ENCODE measurements around the gene ERGIC1. TPM values are rescaled to one million over a fixed set of nuclear protein-coding genes. Genes with fewer than 3 reads are reported as not detected.

Gene ERGIC1
- total RNA-seq, 2 experiments from 2014 or later: 33.4 to 36.2 TPM

DNA sequence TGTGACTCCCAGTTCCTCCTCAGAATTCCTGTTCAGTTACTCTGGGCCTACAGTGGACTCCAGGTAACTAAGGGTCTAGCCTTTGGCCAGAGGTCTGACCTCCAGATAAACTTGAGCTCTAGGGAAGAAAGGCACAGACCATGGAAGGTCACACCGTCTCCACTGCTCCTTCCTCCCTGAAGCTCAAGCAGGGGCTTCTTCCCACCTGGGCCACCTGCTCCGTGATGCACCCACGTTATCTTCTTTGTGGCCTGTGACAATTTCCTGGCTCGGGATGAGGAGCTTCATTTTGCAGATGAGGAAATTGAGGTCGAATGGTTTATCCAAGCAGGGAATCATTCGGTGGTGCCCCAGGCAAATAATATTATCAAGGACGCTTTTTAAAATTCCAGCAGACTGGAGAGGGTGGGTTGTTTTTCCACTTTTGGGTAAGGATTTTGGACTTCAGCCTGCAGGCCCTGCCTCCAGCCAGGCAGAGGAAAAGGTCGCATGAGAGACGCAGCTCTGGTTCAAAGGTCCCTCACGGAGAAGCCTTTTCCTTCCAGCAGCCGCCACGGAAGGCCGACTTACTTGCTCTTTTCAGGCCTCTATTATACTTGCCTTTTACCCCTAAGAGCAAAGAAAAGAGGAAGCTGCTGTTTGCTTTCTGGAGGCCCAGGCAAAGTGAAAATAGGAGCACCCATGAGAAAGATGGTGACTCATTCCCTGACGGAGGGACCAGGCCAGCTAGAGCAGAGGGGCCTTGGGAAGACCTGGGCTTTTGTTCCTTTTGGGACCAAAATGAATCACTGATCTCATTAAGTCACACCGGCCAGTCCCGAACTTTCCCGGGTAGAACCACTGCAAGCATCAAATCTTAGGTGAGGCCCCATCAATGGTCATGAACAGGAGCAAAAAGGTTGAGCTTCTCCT is 40.2 kb upstream of the ERGIC1 start:
- CTCF ChIA-PET: no interaction called here

DNA sequence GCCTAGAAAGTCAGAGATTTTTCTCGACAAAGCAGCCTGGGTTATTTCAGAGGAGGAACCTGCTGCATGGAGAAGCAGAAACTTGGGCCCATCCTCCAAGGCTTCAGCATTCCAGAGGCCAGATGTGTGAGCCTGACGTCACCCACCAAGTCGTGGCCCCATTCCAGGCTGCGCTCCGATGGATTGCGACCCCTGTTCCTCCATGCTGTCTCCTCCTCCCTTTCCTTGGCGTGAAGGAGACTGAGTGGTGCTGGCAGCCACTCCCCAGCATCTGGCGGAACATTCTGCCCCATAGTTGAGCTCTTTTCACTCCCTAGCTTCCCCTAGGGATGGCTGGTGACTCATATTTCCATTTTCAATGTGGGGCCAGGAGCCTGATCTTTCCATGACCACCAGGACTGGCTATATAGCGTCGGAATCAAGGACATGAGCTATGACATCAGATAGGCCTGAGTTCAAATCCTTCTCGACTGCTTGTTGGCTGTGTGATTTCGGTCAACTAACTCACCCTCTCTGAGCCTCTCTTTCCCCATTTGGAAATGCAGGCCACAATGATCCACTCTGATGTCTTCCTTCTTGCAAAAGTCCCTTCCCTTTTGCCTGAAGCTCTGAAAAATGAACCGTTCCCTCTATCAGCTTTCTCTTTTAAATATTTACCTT is 38.6 kb upstream of the ERGIC1 start:
- H3K4me3 Mint-ChIP-seq: no peak overlapping the region
- no peaks in the 10 kb centered on the region for H3K36me3 Mint-ChIP-seq (ENCODE audit: low read depth)
- intact Hi-C loops (cut with micrococcal nuclease): no loop called here
- DNase-seq: no peak
- CTCF ChIA-PET: interaction anchor here (0.6 kb wide), 1 partner anchor 133 kb away, joined by 3 read pairs; no protein-coding TSS in a partner anchor
- no peaks in the 10 kb centered on the region for H3K9me3 Mint-ChIP-seq
- H3K27ac Mint-ChIP-seq: no peak overlapping the region
- H3K4me1 Mint-ChIP-seq (ENCODE audit: low read depth): peaks cover 10% of the 10 kb centered on the region
- H3K27me3 Mint-ChIP-seq (ENCODE audit: low read depth): no peaks in the 10 kb centered on the region

More for the DNA sequence above, 40.2 kb upstream of the ERGIC1 start:
- intact Hi-C loops (cut with micrococcal nuclease): no loop called here
- H3K36me3 Mint-ChIP-seq (ENCODE audit: low read depth): no peaks in the 10 kb centered on the region
- no peaks in the 10 kb centered on the region for H3K9me3 Mint-ChIP-seq
- no peak overlapping the region for H3K27ac Mint-ChIP-seq
- H3K4me1 Mint-ChIP-seq (ENCODE audit: low read depth): peaks cover 10% of the 10 kb centered on the region
- no peak overlapping the region for H3K4me3 Mint-ChIP-seq
- DNase-seq: no peak
- H3K27me3 Mint-ChIP-seq (ENCODE audit: low read depth): no peaks in the 10 kb centered on the region

DNA sequence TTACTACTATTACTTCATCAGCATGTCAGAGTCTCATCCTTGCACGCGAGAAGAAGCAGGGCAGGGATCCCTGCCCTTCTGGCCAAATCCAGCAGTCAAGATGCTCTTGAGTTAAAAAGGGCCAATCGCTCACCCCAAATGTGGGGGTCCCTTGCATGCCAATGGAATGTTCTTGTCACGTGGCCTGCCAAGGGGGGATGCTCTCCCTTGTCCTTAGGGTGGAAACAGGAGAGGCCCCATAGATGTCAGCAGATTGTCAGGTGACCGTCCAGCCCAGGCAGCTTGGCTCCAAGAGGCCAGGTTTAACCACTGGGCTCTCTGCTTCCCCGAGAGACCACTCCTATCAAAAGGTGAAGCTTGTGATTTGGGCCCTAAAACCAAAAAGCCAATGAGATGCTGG is 37.7 kb upstream of the ERGIC1 start:
- H3K9me3 Mint-ChIP-seq: no peaks in the 10 kb centered on the region
- no peak overlapping the region for H3K27ac Mint-ChIP-seq
- peaks cover 10% of the 10 kb centered on the region for H3K4me1 Mint-ChIP-seq (ENCODE audit: low read depth)
- no peaks in the 10 kb centered on the region for H3K36me3 Mint-ChIP-seq (ENCODE audit: low read depth)
- intact Hi-C loops (cut with micrococcal nuclease): no loop called here
- no peak overlapping the region for H3K4me3 Mint-ChIP-seq
- H3K27me3 Mint-ChIP-seq (ENCODE audit: low read depth): no peaks in the 10 kb centered on the region
- CTCF ChIA-PET: interaction anchor here (0.6 kb wide), 1 partner anchor 134 kb away, joined by 3 read pairs; no protein-coding TSS in a partner anchor
- no peak for DNase-seq

DNA sequence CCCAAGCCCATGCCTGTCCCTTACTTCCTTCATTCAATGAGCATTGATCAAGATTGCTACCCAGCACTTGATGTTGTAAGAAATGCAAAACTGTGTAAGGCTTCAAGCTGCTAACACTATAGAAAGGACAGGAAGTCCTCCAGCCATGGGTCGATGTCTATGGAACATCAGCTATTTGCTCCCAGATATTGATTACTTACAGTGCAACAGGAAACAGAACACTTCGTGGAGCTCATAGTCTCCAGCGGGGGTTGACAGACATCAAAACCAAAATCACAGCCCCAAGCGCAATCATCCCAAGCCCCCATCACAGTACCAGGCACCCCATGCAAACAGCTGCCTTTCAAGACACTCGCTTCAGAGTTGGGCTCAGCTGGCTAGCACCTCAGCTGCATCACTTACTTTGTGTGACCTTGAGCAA is 36.3 kb upstream of the ERGIC1 start:
- Mint-ChIP-seq H3K4me1 (ENCODE audit: low read depth) (peaks cover 10% of the 10 kb centered on the region), H3K4me3 (no peak overlapping the region), H3K36me3 (ENCODE audit: low read depth) (no peaks in the 10 kb centered on the region), H3K9me3 (no peaks in the 10 kb centered on the region), H3K27me3 (ENCODE audit: low read depth) (no peaks in the 10 kb centered on the region), H3K27ac (no peak overlapping the region)
- DNase-seq: no peak
- intact Hi-C loops (cut with micrococcal nuclease): no loop called here
- CTCF ChIA-PET: interaction anchor here (1.0 to 1.5 kb wide), 3 partner anchors 10 to 135 kb away, joined by 3 to 8 read pairs (median 4); no protein-coding TSS in a partner anchor

DNA sequence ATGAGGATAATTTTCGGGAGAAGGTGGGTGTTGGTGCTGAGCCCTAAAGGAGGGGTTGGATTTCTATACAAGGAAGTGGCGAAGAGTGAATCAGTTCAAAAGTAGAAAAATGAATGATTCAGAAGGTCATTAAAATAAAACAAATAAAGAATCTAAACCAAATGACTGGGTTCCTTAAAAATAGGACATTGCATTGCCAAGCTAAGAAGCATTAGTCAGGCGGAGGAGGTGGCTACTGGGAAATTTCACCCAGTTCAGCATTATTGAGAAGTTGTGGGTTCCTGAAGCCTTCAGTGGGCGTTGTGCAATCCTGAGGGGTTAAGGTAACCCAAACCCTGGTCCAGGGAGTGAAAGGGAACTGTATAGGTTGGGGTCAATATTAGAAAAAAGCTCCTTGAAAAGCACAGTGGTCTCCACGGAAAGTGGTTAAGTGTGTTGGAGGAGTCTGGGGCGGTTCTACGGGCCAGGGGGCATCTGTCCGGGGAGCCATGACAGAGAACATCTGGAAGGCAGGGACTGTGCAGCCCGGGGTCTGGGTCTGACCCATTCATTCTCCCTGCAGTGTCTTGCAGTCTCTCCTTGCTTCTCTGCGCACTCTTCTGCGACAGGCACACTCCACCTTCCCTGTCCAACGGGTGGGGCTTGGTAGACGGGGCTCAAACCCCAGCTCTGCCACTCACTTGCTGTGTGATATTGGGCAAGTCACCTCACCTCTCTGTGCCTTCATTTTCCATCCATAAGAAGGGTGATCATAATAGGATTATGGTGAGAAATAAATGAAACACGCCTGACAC is 35.4 kb upstream of the ERGIC1 start:
- intact Hi-C loops (cut with micrococcal nuclease): no loop called here
- H3K9me3 Mint-ChIP-seq: no peaks in the 10 kb centered on the region

DNA sequence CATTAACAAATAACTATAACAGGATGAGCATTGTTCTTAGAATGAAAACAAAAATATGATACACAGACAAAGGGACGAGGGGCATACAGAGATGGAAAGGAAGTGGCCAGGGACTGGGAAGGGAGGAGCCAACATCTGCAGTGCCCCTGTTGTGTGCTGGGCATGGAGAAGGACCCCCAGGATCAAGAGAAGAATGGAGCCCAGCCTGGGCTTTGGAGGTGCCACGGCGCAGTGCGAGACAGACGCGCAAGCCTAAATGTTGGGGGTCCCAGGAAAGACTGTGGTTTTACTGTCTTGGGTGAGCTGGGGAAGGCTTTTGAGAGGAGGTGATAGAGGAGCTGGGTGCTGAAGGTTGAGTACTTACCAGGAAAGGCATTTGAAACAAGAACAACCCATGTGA is 34.6 kb upstream of the ERGIC1 start:
- no peaks in the 10 kb centered on the region for H3K9me3 Mint-ChIP-seq
- no peak overlapping the region for H3K27ac Mint-ChIP-seq
- no peaks in the 10 kb centered on the region for H3K36me3 Mint-ChIP-seq (ENCODE audit: low read depth)
- peaks cover 6% of the 10 kb centered on the region for H3K4me1 Mint-ChIP-seq (ENCODE audit: low read depth)
- DNase-seq: no peak
- H3K4me3 Mint-ChIP-seq: no peak overlapping the region
- no peaks in the 10 kb centered on the region for H3K27me3 Mint-ChIP-seq (ENCODE audit: low read depth)
- CTCF ChIA-PET: no interaction called here
- intact Hi-C loops (cut with micrococcal nuclease): no loop called here

More for the DNA sequence above, 35.4 kb upstream of the ERGIC1 start:
- no peaks in the 10 kb centered on the region for H3K27me3 Mint-ChIP-seq (ENCODE audit: low read depth)
- H3K4me3 Mint-ChIP-seq: no peak overlapping the region
- H3K4me1 Mint-ChIP-seq (ENCODE audit: low read depth): peaks cover 10% of the 10 kb centered on the region
- H3K36me3 Mint-ChIP-seq (ENCODE audit: low read depth): no peaks in the 10 kb centered on the region
- DNase-seq: no peak
- H3K27ac Mint-ChIP-seq: no peak overlapping the region
- CTCF ChIA-PET: interaction anchor here (1.2 to 1.5 kb wide), 2 partner anchors 26 to 134 kb away, joined by 4 to 8 read pairs; no protein-coding TSS in a partner anchor

DNA sequence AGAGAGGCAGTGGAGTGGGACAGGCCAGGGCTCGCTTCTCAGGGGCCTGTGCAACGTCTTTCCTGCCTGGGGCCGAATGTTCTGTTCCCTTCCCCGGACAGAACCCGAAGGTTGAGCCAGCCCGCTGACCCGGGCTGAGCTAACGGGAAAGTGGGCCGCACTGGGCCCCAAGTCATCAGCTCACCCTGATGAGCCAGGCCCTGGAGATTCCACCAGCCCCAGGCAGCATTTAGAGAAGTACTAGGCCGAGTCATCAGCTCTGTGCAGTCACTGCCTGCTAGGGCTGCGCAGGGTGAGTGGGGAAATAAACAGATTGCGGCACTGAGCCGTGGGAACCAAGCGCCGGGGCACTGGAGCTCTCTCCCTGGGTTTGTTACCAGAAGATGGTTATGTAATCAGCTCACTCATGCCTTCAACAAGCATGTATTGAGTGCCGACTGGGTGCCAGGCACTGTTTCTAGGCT is 33.9 kb upstream of the ERGIC1 start:
- H3K9me3 Mint-ChIP-seq: no peaks in the 10 kb centered on the region
- intact Hi-C loops (cut with micrococcal nuclease): no loop called here
- no peak for DNase-seq
- H3K4me1 Mint-ChIP-seq (ENCODE audit: low read depth): peaks cover 6% of the 10 kb centered on the region
- CTCF ChIA-PET: interaction anchor here (0.8 kb wide), 1 partner anchor 11 kb away, joined by 3 read pairs; no protein-coding TSS in a partner anchor
- no peaks in the 10 kb centered on the region for H3K36me3 Mint-ChIP-seq (ENCODE audit: low read depth)
- H3K27ac Mint-ChIP-seq: no peak overlapping the region
- no peaks in the 10 kb centered on the region for H3K27me3 Mint-ChIP-seq (ENCODE audit: low read depth)
- H3K4me3 Mint-ChIP-seq: no peak overlapping the region

DNA sequence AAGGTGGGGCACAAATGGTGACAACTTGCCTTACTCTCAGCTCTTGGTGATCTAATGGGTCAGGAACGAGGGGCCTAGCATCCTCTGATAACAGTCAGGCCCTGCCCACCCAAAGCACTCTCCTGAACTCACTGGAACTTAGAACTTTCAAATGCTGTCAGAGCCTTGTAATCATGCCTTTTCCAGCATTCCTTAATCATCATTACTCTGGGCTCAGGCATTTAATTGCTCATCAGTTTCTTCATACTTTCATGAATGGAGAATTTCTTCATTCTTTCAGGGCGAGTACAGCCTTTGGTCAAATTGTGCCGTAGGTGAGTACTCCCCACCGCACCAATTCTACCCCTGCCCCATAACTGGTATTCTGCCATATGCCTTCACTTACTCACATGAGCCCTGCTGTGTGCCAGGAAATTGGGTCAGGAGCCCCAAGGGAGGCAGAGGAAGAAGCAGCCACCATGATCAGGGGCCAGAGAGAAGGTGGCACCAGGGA is 32.8 kb upstream of the ERGIC1 start:
- peaks cover 6% of the 10 kb centered on the region for H3K4me1 Mint-ChIP-seq (ENCODE audit: low read depth)
- CTCF ChIA-PET: interaction anchor here (0.7 kb wide), 1 partner anchor 14 kb away, joined by 4 read pairs; no protein-coding TSS in a partner anchor

DNA sequence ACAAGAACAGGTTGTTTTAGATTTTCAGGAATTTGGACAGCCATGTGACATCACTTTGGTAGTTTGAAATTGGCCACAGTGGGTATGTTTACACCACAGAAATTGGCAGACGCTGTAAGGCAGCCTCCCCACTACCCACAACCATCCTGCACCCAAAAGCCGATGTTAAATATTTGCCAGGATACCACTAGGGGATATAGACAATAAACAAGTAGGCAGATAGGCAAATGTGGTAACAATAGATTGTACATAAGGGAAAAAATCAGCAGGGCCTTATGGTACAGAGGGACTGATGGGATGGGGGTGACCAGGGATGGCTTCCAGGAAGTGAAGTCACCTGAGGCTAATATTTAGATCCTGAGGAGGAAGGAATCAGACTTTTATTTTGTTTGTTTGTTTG is 31.9 kb upstream of the ERGIC1 start:
- CTCF ChIA-PET: no interaction called here
- H3K4me3 Mint-ChIP-seq: no peak overlapping the region
- H3K36me3 Mint-ChIP-seq (ENCODE audit: low read depth): no peaks in the 10 kb centered on the region
- intact Hi-C loops (cut with micrococcal nuclease): no loop called here
- DNase-seq: no peak
- no peaks in the 10 kb centered on the region for H3K27me3 Mint-ChIP-seq (ENCODE audit: low read depth)
- peaks cover 11% of the 10 kb centered on the region for H3K4me1 Mint-ChIP-seq (ENCODE audit: low read depth)
- H3K9me3 Mint-ChIP-seq: no peaks in the 10 kb centered on the region
- H3K27ac Mint-ChIP-seq: no peak overlapping the region

More for the DNA sequence above, 32.8 kb upstream of the ERGIC1 start:
- intact Hi-C loops (cut with micrococcal nuclease): no loop called here
- Mint-ChIP-seq H3K9me3 (no peaks in the 10 kb centered on the region), H3K4me3 (no peak overlapping the region), H3K27ac (no peak overlapping the region), H3K27me3 (ENCODE audit: low read depth) (no peaks in the 10 kb centered on the region), H3K36me3 (ENCODE audit: low read depth) (no peaks in the 10 kb centered on the region)
- no peak for DNase-seq

DNA sequence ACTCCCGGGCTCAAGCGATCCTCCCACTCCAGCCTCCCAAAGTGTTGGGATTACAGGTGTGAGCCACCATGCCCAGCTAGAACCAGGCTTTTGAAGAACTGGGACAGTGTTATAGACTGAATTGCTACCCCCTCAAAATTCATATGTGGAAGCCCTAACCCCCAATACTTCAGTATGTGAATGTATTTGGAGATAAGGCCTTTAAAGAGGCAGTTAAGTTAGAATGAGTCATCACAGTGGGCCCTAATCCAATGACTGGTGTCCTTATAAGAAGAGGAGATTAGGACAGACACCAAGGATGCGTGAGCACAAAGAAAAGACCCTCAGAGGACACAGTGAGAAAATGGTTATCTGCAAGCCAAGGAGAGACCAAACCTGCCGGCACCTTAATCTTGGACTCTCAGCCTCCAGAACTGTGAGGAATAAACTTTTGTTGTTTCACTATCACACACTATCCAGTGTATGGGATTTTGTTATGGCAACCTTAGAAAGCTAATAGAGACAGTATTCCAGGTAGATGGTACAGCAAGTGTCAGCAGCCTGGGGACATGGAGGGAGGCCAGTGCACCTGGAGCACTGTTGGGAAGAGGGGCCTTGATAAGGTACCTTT is 31.4 kb upstream of the ERGIC1 start:
- H3K4me3 Mint-ChIP-seq: no peak overlapping the region
- H3K27ac Mint-ChIP-seq: no peak overlapping the region
- H3K9me3 Mint-ChIP-seq: no peaks in the 10 kb centered on the region

DNA sequence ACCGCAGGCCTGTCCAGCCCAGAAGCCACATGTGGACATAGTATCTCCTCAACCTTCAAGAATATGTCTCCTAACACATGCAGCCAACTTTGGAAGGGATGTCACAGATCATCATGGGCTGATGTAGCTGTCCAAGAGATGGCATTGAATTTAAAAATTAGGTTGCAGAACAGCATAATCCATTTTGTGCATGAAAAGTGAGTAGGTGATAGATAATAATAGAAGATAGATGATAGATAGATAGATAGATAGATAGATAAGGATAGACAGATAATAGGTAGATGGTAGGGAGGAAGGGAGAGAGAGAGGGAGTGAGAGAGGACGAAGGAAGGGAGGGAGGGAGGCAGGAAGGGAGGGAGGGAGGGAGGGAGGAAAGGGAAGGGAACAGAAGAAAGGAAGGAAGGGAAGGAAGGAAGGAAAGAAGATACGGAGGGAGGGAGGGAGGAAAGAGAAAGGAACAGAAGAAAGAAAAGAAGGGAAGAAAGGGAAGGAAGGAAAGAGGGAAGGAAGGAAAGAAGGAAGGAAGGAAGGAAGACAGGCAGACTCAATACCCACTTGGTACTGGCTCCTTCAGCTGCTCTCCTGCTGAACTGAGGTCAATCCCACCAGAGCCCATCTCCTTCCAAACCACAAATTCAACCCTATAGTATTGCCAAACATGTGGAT is 28.9 kb upstream of the ERGIC1 start:
- Mint-ChIP-seq H3K4me1 (ENCODE audit: low read depth) (peaks cover 14% of the 10 kb centered on the region), H3K9me3 (peaks cover 2% of the 10 kb centered on the region), H3K36me3 (ENCODE audit: low read depth) (no peaks in the 10 kb centered on the region), H3K4me3 (no peak overlapping the region), H3K27ac (no peak overlapping the region), H3K27me3 (ENCODE audit: low read depth) (no peaks in the 10 kb centered on the region)
- intact Hi-C loops (cut with micrococcal nuclease): no loop called here
- DNase-seq: no peak
- CTCF ChIA-PET: interaction anchor here (0.6 kb wide), 1 partner anchor 25 kb away, joined by 3 read pairs; no protein-coding TSS in a partner anchor

More for the DNA sequence above, 31.4 kb upstream of the ERGIC1 start:
- CTCF ChIA-PET: no interaction called here
- intact Hi-C loops (cut with micrococcal nuclease): no loop called here
- no peaks in the 10 kb centered on the region for H3K27me3 Mint-ChIP-seq (ENCODE audit: low read depth)
- H3K36me3 Mint-ChIP-seq (ENCODE audit: low read depth): no peaks in the 10 kb centered on the region
- peaks cover 16% of the 10 kb centered on the region for H3K4me1 Mint-ChIP-seq (ENCODE audit: low read depth)
- no peak for DNase-seq
